Testis (tissue), 2 donors: Measurements from ENCODE around the gene NEK2.

Experiments
- CTCF ChIP-seq, 3 experiments: fragments of 450-650 bp in 2 of 3; fragments of 200-600 bp in 1 of 3; sonication (generic) in 1 of 3; IDR thresholded peaks; one replicate each; pipeline ENCODE4 v1.5.1; 2016 to 2019; ENCODE audit warnings: antibody characterized with exemption in 3 of 3, mild to moderate bottlenecking in 2 of 3, moderate library complexity in 1 of 3
- POLR2A ChIP-seq: fragments of 450-650 bp; IDR thresholded peaks from one replicate; pipeline ENCODE4 v1.6.1; 2017; ENCODE audit warnings: antibody characterized with exemption, mild to moderate bottlenecking, moderate library complexity

DNA sequence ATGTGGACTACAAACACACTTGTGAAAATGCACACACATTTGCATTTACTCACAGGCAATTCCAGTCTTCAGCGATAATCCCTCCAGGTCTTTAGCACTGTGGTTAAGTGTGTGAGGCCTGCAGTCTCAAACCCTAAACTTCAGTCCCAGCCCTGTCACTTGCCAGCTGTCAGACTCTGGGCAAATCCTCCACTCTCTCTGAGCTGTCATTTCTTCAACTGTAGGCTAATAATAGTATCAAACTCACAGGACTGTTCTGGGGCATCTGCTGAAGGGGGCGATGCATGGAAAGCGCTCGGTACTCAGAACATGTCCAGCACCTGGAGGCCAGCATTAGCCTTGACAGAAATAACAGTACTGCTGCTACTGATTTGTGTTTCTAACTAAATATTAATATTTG lies 48.2 kb downstream of the NEK2 start:
- TF ChIP-seq POLR2A (no peak), CTCF (IDR thresholded peaks at IDR 0.05) (no peak)
